Fibroblast of lung (primary cell): Measurements from ENCODE around the gene ACSL3.

Experiments used
- EZH2 ChIP-seq: IDR thresholded peaks from 2 replicates; pipeline ENCODE4 v1.5.1; 2012; ENCODE audit warnings: low read length, control low read depth, mild to moderate bottlenecking; ENCODE audit errors: missing control alignments
- TF ChIP-seq, protein P1 (sequence below), 2 donors: IDR thresholded peaks in 1 of 2; conservative IDR thresholded peaks in 1 of 2; 1 replicate in 1 of 2; 2 replicates in 1 of 2; pipeline ENCODE4 v1.5.1; 2011 to 2012; ENCODE audit warnings: low read length in 2 of 2, control low read depth in 1 of 2, inconsistent platforms in 1 of 2, low read depth in 1 of 2, mild to moderate bottlenecking in 1 of 2

- TF ChIP-seq, protein P1, sequence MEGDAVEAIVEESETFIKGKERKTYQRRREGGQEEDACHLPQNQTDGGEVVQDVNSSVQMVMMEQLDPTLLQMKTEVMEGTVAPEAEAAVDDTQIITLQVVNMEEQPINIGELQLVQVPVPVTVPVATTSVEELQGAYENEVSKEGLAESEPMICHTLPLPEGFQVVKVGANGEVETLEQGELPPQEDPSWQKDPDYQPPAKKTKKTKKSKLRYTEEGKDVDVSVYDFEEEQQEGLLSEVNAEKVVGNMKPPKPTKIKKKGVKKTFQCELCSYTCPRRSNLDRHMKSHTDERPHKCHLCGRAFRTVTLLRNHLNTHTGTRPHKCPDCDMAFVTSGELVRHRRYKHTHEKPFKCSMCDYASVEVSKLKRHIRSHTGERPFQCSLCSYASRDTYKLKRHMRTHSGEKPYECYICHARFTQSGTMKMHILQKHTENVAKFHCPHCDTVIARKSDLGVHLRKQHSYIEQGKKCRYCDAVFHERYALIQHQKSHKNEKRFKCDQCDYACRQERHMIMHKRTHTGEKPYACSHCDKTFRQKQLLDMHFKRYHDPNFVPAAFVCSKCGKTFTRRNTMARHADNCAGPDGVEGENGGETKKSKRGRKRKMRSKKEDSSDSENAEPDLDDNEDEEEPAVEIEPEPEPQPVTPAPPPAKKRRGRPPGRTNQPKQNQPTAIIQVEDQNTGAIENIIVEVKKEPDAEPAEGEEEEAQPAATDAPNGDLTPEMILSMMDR (conservative IDR thresholded peaks at IDR 0.05 in 1 of 2, IDR thresholded peaks at IDR 0.05 in 1 of 2; ENCODE audit: low read depth in 1 of 2, low read length in 2 of 2) = no peak
- no peak for TF ChIP-seq EZH2
Observed at GRCh38 chr2:222882484-222882928, 21.7 kb downstream of the ACSL3 start.
